GM23248 (cell line): ENCODE data around the gene DCAF4.

Experiments
- EZH2 ChIP-seq: fragments of 200-600 bp; sonication (generic); IDR thresholded peaks from 2 replicates; pipeline ENCODE4 v1.6.1; 2018; ENCODE audit warnings: antibody characterized with exemption, mild to moderate bottlenecking; ENCODE audit not compliant: insufficient read depth, poor library complexity, severe bottlenecking
- EZH2phosphoT487 ChIP-seq: fragments of 200-600 bp; sonication (generic); IDR thresholded peaks from 2 replicates; pipeline ENCODE4 v1.6.1; 2018; ENCODE audit warnings: antibody characterized with exemption, moderate library complexity, mild to moderate bottlenecking, low read depth; ENCODE audit not compliant: insufficient read depth

- TF ChIP-seq EZH2 (no peak), EZH2phosphoT487 (no peak)
Observed at GRCh38 chr14:72952171-72952570, 25.9 kb downstream of the DCAF4 start.
